HepG2 (cell line): ENCODE measurements around the gene SPSB1. TPM values are rescaled to one million over a fixed set of nuclear protein-coding genes. Genes with fewer than 3 reads are reported as not detected.

Experiments
- ATAC-seq: fragments of 200-7000 bp; cut with Tn5 transposase; 3 replicates; pipeline ENCODE4 v1.9.1; 2020; ENCODE audit warnings: mild to moderate bottlenecking, moderate library complexity
- BruUV-seq: library from RNA; stranded (reverse); fragments of 400-500 nt; replicated peaks from 2 replicates; lab custom pipeline; 2021; lab: Mats Ljungman, UMichigan
- CTCF ChIA-PET: fragments of 300-600 bp; formaldehyde crosslinking; extraction: SDS; loops from one replicate; lab custom pipeline; 2021; ENCODE audit warnings: low total read pairs, inconsistent platforms, low intra/inter-chr PET ratio; lab: Yijun Ruan, JAX
- POLR2A ChIA-PET: fragments of 350-600 bp; sonication (Branson Sonifier 250); formaldehyde crosslinking; loops from one replicate; lab custom pipeline; 2020; ENCODE audit warnings: antibody characterized with exemption, inconsistent platforms; lab: Yijun Ruan, JAX
- DNase-seq: peaks from one replicate; pipeline ENCODE4 v3.0.0-alpha.2; 2015; ENCODE audit warnings: low spot score
- FAIRE-seq: peaks from 3 replicates; lab custom pipeline; 2011; peaks lifted over from hg19 to GRCh38; lab: Jason Lieb, UNC
- H2AFZ ChIP-seq: one replicate; pipeline ENCODE4 v1.6.1; 2011; ENCODE audit warnings: low read length, inconsistent platforms
- H3K27ac ChIP-seq: fragments of 300-600 bp; 3 replicates; pipeline ENCODE4 v1.8.0; 2011; ENCODE audit warnings: mixed run types, mild to moderate bottlenecking, mixed read lengths, low read length, inconsistent platforms; ENCODE audit not compliant: insufficient read depth; ENCODE audit errors: extremely low read length
- H3K27me3 ChIP-seq, 2 experiments: fragments of 200-600 bp in 1 of 2; 2 replicates in 1 of 2; 3 replicates in 1 of 2; pipeline versions ENCODE4 v1.6.0 to v1.8.0; 2011; ENCODE audit warnings: low read length in 2 of 2, mild to moderate bottlenecking in 2 of 2, moderate library complexity in 2 of 2, inconsistent platforms in 1 of 2; ENCODE audit not compliant: insufficient read depth in 2 of 2, control insufficient read depth in 1 of 2
- H3K36me3 ChIP-seq, 2 experiments: fragments of 200-600 bp in 1 of 2; replicated peaks in 1 of 2; 2 replicates in 1 of 2; 3 replicates in 1 of 2; pipeline versions ENCODE4 v1.5.1 to v1.8.0; 2011; ENCODE audit warnings: low read length in 2 of 2, inconsistent platforms in 1 of 2; ENCODE audit not compliant: insufficient read depth in 2 of 2, control insufficient read depth in 1 of 2
- H3K4me1 ChIP-seq: 2 replicates; pipeline ENCODE4 v1.5.1; 2012; ENCODE audit warnings: low read length, inconsistent platforms; ENCODE audit not compliant: insufficient read depth
- H3K4me2 ChIP-seq: 2 replicates; pipeline ENCODE4 v1.6.0; 2011; ENCODE audit warnings: low read depth, low read length, inconsistent platforms
- H3K4me3 ChIP-seq, 3 experiments: fragments of 200-600 bp in 1 of 3; sonication (generic), shearing (Covaris generic) in 1 of 3; replicated peaks in 1 of 3; 2 replicates each; pipeline ENCODE4 v1.5.1; 2011 to 2016; ENCODE audit warnings: low read length in 3 of 3, inconsistent platforms in 2 of 3, low read depth in 2 of 3, mild to moderate bottlenecking in 2 of 3, control low read depth in 1 of 3, mixed read lengths in 1 of 3; ENCODE audit not compliant: insufficient read depth in 1 of 3
- H3K79me2 ChIP-seq: one replicate; pipeline ENCODE4 v1.6.1; 2011; ENCODE audit warnings: low read length, inconsistent platforms; ENCODE audit not compliant: insufficient read depth
- H3K9ac ChIP-seq: 2 replicates; pipeline ENCODE4 v1.6.0; 2011; ENCODE audit warnings: mild to moderate bottlenecking, low read depth, low read length, inconsistent platforms; ENCODE audit not compliant: insufficient read depth
- H3K9me3 ChIP-seq: 2 replicates; pipeline ENCODE4 v1.5.1; 2012; ENCODE audit warnings: mild to moderate bottlenecking, low read length
- H4K20me1 ChIP-seq: 2 replicates; pipeline ENCODE4 v1.6.0; 2011; ENCODE audit warnings: inconsistent platforms, mild to moderate bottlenecking, low read length, moderate library complexity; ENCODE audit not compliant: insufficient read depth
- AHR ChIP-seq: IDR thresholded peaks from 2 replicates; pipeline ENCODE4 v1.6.1; 2018; ENCODE audit warnings: missing genetic modification reagents, missing compliant biosample characterization
- ATF5 ChIP-seq: sonication (generic); formaldehyde crosslinking; IDR thresholded peaks from 2 replicates; pipeline ENCODE4 v1.4.0; 2020; ENCODE audit warnings: mild to moderate bottlenecking, low read depth, missing genetic modification reagents
- BCLAF1 ChIP-seq: fragments of 450-650 bp; IDR thresholded peaks from 2 replicates; pipeline ENCODE4 v1.6.1; 2017; ENCODE audit warnings: mild to moderate bottlenecking
- KDM6A ChIP-seq: IDR thresholded peaks from 2 replicates; pipeline ENCODE4 v1.6.1; 2016; ENCODE audit warnings: low read depth
- MAF1 ChIP-seq: sonication (generic); formaldehyde crosslinking; IDR thresholded peaks from 2 replicates; pipeline ENCODE4 v1.5.0; 2020; ENCODE audit warnings: missing genetic modification reagents, borderline replicate concordance
- NCOA1 ChIP-seq: sonication (generic); formaldehyde crosslinking; IDR thresholded peaks from 2 replicates; pipeline ENCODE4 v1.9.0; 2021; ENCODE audit warnings: missing genetic modification reagents
- RELA ChIP-seq: sonication (generic); formaldehyde crosslinking; IDR thresholded peaks from 2 replicates; pipeline ENCODE4 v1.4.0; 2020; ENCODE audit warnings: missing genetic modification reagents
- RNF219 ChIP-seq: sonication (generic); formaldehyde crosslinking; IDR thresholded peaks from 2 replicates; pipeline ENCODE4 v1.5.0; 2020; ENCODE audit warnings: mild to moderate bottlenecking, missing genetic modification reagents
- SOX6 ChIP-seq, 2 experiments: fragments of 450-650 bp in 1 of 2; sonication (generic) in 1 of 2; formaldehyde crosslinking in 1 of 2; IDR thresholded peaks; 2 replicates each; pipeline versions ENCODE4 v1.4.0 to v1.6.1; 2017 to 2020; ENCODE audit warnings: antibody characterized with exemption in 1 of 2, mild to moderate bottlenecking in 1 of 2, missing genetic modification reagents in 1 of 2
- USF2 ChIP-seq, 2 experiments: sonication (generic) in 1 of 2; formaldehyde crosslinking in 1 of 2; IDR thresholded peaks; 2 replicates each; pipeline versions ENCODE4 v1.5.1 to v1.6.1; 2011 to 2020; ENCODE audit warnings: borderline replicate concordance in 1 of 2, low read depth in 1 of 2, low read length in 1 of 2, mild to moderate bottlenecking in 1 of 2, missing genetic modification reagents in 1 of 2, moderate library complexity in 1 of 2
- ZFP36L1 ChIP-seq: sonication (generic); formaldehyde crosslinking; IDR thresholded peaks from 2 replicates; pipeline ENCODE4 v1.8.0; 2022; ENCODE audit warnings: mild to moderate bottlenecking, missing genetic modification reagents, moderate library complexity
- ZNF235 ChIP-seq: sonication (generic); formaldehyde crosslinking; IDR thresholded peaks from 2 replicates; pipeline ENCODE4 v1.8.1; 2023; ENCODE audit warnings: mild to moderate bottlenecking, missing genetic modification reagents, borderline replicate concordance
- ZNF414 ChIP-seq: sonication (generic); formaldehyde crosslinking; IDR thresholded peaks from 2 replicates; pipeline ENCODE4 v1.5.0; 2020; ENCODE audit warnings: missing genetic modification reagents
- ZNF768 ChIP-seq: sonication (generic); formaldehyde crosslinking; IDR thresholded peaks from 2 replicates; pipeline ENCODE4 v1.4.0; 2020; ENCODE audit warnings: missing genetic modification reagents
- ZNF775 ChIP-seq: sonication (generic); formaldehyde crosslinking; IDR thresholded peaks from 2 replicates; pipeline ENCODE4 v1.4.0; 2020; ENCODE audit warnings: missing genetic modification reagents, mild to moderate bottlenecking, moderate library complexity, borderline replicate concordance
- WGBS: methylation state at CpG from one replicate; pipeline ENCODE4 v1.1.6; 2017; ENCODE audit warnings: low lambda C conversion rate; 5-methylcytosine and 5-hydroxymethylcytosine counted together
- in situ Hi-C: cut with HindIII; loops from 2 replicates; pipeline ENCODE4 v1.10.0; 2017; ENCODE audit warnings: low pct_unique_long_range_greater_than_20kb; ENCODE audit not compliant: extremely low pct_ligation_motif_present
- intact Hi-C: fragments of 100-400 bp; cut with micrococcal nuclease; formaldehyde crosslinking; loops from one replicate; pipeline ENCODE4 v1.10.0; 2022; ENCODE audit not compliant: unreplicated experiment
- polyA plus RNA-seq, 8 experiments: library from polyadenylated mRNA; depleted of rRNA in 3 of 8; stranded (reverse) in 7 of 8; unstranded in 1 of 8; fragments of >200 nt; fragmentation: Illumina TruSeq in 4 of 8; extraction: Trizol in 4 of 8; gene quantifications; 2 replicates each; pipeline versions ENCODE4 v1.2.1 to v1.2.3, GENCODE V29; 2011 to 2016; ENCODE audit warnings: low read depth in 4 of 8, missing spikeins in 1 of 8, mixed read lengths in 1 of 8; ENCODE audit not compliant: insufficient read depth in 1 of 8
- total RNA-seq, 5 experiments: library from RNA; depleted of rRNA; stranded (reverse); fragments of >200 nt; fragmentation: Illumina TruSeq; extraction: Trizol; gene quantifications; 2 replicates each; pipeline ENCODE4 v1.2.3, GENCODE V29; 2016; ENCODE audit warnings: low read depth in 1 of 5

The SPSB1 gene
- total and polyA plus RNA-seq, 2 of the 13 experiments (the other 11 are each of a cell fraction or from before 2014, with no cell fraction given): 5.0 to 8.0 TPM

- no peak overlapping the region for H3K4me2 ChIP-seq
- DNase-seq (no peak), FAIRE-seq (no peak), ATAC-seq (no peak)
- in situ Hi-C loops: no loop called here
- CTCF ChIA-PET: no interaction called here
- H3K4me1 ChIP-seq: peaks cover 21% of the 10 kb centered on the region
- intact Hi-C loops: no loop called here
- no TSS peak for BruUV-seq
- no peaks in the 10 kb centered on the region for H3K27me3 ChIP-seq
- 94% methylated on average over 11 of the region's 12 CpGs for WGBS
- POLR2A ChIA-PET: no interaction called here
- no peaks in the 10 kb centered on the region for H3K36me3 ChIP-seq
- no peaks in the 10 kb centered on the region for H3K9me3 ChIP-seq
- H3K27ac ChIP-seq: no peak overlapping the region
- H4K20me1 ChIP-seq: peaks cover 5% of the 10 kb centered on the region; the same call in 1 of the 2 replicates
- no peak overlapping the region for H2AFZ ChIP-seq
- H3K9ac ChIP-seq: no peak overlapping the region
- no peak overlapping the region for H3K4me3 ChIP-seq
- peaks cover 1% of the 10 kb centered on the region for H3K79me2 ChIP-seq
- TF ChIP-seq ZNF768 (CRISPR knock-in tag) (no peak), ZFP36L1 (CRISPR knock-in tag) (no peak), NCOA1 (CRISPR knock-in tag) (no peak), MAF1 (CRISPR knock-in tag) (no peak), ZNF414 (CRISPR knock-in tag) (no peak), ZNF235 (CRISPR knock-in tag) (no peak), ZNF775 (CRISPR knock-in tag) (no peak), USF2 (IDR thresholded peaks at IDR 0.05; ENCODE audit: low read depth, low read length) (no peak), USF2 (CRISPR knock-in tag; IDR thresholded peaks at IDR 0.05; ENCODE audit: borderline replicate concordance) (no peak), RELA (CRISPR knock-in tag) (no peak), RNF219 (no peak), SOX6 (IDR thresholded peaks at IDR 0.05) (no peak), SOX6 (CRISPR knock-in tag; IDR thresholded peaks at IDR 0.05) (no peak), BCLAF1 (no peak), AHR (CRISPR knock-in tag) (no peak), ATF5 (CRISPR knock-in tag) (no peak), KDM6A (CRISPR knock-in tag) (no peak)
Measured at GRCh38 chr1:9332513-9333143, 39.9 kb downstream of the SPSB1 start.
